ENCODE results near the gene FAM174C.
"Not testable (repeated sequence)": the region's sequence is repeated elsewhere in the genome, so short reads cannot be mapped to it uniquely, and the experiment has no call there.

Gene FAM174C

DNA sequence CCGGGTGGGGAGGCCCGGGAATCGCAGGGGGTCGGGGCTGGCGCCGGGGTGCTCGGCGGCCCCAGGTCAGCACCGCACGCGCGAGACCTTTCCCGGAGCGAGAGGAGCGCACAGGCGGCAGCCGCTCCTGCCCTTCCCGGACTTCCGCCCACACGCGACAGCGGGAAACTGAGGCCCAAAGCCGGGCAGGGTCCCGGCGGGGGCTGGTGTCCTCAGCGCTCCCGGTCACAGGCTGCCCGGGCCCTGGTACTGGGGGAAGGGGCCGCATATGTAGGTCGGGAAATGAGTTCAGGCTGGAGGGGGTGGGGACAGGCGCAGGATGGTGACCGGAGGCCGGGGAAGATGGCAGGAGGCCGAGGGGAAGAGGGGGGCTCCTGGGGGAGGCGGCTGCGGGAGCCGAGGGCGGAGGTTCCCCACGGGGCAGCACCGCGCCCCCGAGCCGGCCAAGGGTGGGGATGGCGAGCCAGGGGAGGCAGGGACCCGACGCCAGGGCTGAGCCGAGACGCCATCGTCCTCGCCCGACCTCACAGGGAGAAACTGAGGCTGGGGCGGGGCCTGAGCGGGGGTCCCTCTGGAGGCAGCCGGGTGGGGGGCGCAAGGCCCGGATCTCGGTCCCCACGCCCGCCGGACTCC, 38.2 kb upstream of the FAM174C start:
- DNase-seq (ENCODE audit: low spot score): peak; percentile 53

DNA sequence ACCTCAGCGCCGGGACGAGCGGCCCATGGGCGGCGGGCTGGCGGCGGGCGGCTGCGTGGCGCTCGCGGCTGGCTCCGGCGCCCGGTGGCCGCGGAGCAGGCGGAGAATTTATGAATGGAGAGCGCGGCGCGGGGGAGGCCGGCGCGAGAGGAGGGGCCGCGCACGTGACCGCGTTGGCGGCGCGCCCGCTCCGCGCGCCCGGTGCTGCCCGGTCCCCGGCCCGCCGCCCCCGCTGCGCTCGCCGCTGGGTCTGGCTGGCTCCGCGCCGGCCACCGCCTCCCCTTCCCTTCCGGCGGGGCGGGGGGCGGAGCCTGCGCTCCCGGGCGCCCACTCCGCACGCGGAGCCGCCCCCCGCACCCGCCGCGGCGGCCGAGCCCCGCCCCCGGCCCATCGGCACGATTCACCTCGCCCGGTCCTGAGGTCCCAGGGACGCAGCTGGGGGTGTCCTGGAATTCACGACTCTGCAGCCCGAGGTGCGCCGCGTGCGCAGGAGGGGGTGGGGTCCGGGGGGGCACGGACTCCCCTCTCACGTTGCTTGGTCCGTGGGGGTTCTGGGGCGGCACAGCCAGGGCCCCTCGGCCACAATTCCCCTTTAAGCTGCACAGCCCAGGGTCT, 37.5 kb upstream of the FAM174C start, which contains the start of gene CBARP:
Gene CBARP, minus strand, starts transcription at position 252 of the 615 bp plus-strand sequence. CDS start 1,905 bp downstream, outside the sequence.
- DNase-seq (ENCODE audit: low spot score): peak; percentile 43

DNA sequence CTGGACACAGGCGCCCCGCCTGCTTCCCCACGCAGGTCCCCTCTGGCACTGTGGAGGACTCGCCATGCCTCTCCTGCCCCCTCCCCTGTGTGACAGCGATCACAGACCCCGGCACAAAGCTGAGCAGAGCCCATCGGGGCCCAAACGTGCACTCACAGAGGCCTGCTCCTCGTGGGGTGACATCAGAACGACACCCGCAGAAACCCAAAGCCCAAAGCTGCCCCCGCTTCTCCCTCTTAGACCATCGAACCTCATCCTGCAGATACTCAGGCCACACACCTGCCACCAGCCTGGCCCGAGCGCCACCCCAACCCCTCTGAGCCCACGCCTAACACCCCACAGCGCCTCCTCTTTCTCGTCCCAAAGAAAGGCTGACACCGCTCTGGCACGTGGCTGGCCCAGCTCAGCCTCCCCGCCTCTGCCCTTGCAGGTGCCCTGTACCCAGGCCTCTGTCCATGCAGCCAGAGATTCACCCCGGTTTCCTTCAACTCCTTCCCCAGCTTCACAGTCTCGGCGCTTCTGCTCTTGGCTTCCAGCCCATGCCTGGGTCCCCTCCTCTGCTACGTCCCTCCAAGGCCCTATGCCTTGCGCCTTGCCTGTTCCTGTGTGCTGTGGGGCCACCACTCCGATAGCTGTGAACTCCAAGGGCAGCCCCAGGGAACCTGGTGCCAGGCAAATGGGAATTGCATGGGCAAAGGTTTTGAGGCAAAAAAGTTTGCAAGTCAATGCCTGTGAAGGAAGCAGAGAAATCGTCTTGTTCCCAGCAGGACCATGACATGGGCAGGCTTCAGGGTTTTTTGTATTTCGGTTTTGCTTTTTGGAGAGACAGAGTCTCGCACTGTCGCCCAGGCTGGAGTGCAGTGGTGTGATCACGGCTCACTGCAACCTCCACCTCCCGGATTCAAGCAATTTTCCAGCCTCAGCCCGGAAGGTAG, 36.7 kb upstream of the FAM174C start:
- DNase-seq (ENCODE audit: low spot score): no peak

DNA sequence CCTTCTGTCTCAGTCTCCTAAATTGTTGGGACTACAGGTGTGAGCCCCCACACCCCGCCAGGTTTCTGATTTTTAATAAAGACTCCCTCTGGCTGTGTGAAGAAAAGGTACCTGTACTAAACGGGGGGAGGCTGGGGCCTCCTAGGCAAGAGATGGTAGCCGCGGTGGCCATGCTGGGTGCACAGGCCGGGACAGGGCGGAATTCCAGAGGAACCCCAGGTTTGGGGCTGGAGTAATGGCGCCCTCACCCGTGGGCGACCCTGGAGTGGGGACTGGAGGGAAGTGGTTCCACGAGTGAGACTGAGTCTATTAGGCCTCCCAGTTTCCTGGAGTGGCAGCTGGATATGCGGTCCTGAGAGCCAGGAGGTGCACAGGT, 35.9 kb upstream of the FAM174C start:
- DNase-seq (ENCODE audit: low spot score): no peak

DNA sequence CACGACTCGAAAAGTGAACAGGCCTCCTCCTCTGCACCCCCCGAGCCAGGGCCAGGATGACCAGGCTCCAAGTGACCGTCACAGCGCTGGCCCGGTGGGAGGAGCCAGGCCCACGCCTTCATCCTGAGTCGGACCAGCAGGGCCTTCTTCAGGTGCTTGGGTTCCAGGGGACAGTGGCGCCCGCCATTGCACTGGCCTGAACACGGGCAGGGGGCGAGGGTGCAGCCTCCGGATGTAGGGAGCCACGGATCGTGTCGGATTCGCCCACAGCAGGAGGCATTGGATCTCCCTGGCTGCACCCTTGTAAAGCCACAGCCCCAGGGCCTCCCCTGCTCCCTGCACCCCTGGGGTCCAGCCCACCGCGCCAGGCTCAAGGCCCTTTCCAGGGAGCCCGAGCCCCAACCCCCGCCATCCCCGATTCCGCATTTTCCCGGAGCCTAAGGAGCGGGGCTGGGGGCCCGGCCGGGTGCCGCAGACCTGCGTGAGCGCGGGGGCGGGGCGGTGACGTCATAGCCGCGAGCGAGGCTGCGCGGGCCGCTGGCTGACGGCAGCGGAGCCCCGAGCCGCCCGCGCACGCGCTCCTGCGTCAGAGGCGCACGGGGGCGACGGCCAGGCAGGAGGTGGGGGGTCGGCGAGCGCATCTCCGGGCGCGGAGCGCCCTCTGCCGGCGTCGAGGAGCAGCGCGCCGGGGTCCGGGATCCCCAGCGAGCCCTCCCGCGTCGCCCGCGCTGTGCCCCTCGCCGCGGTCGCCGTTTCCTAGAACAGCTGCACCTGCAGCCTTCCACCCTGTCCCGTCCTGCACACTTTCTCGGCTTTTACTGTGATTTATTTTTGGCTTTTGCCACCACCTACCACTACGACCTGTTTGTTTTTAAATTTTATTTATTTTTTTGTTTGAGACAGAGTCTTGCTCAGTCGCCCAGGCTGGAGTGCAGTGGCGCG, 35.3 kb upstream of the FAM174C start:
- DNase-seq (ENCODE audit: low spot score): peak; percentile 99

DNA sequence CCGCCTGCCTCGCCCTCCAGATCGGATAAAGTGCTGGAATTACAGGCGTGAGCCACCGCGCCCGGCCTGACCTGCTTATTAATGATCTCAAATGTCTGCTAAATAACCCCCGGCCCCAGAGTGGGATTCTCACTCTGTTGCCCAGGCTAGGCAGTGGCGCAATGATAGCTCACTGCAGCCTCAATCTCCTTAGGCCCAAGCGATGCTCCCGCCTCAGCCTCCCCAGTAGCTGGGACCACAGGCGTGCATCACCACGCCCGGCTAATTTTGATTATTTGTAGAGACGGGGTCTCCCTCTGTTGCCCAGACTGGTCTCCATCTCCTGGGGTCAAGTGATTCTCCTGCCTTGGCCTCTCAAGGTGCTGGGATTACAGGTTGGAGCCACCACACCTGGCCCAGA, 34.4 kb upstream of the FAM174C start:
- no peak for DNase-seq (ENCODE audit: low spot score)

DNA sequence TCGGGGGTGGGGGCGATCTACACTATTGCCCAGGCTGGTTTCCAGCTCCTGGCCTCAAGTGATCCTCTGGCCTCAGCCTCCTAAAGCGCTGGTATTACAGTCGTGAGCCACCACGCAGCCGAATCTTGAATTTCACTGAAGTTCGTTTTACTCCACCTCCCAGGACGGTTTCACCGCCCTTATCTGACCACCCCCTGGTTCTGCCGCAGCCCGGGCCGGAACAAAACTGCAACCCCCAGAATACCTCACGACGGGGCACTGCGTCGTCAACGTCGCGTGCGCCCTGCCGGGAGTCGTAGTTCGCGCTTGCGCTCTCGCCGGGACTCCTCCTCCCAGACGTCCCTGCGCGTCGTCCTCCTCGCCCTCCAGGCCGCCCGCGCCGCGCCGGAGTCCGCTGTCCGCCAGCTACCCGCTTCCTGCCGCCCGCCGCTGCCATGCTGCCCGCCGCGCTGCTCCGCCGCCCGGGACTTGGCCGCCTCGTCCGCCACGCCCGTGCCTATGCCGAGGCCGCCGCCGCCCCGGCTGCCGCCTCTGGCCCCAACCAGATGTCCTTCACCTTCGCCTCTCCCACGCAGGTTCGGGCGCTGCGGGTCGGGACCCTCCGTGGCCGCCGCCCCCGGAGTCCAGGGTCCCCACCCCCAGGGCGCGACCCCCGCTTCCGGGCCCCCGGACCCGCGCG, 33.8 kb upstream of the FAM174C start, which contains the start of gene ATP5F1D:
Gene ATP5F1D, plus strand, starts transcription at position 335 of the 679 bp plus-strand sequence. Its CDS starts 100 bp downstream, at position 435.
- peak; percentile 98 for DNase-seq (ENCODE audit: low spot score)

DNA sequence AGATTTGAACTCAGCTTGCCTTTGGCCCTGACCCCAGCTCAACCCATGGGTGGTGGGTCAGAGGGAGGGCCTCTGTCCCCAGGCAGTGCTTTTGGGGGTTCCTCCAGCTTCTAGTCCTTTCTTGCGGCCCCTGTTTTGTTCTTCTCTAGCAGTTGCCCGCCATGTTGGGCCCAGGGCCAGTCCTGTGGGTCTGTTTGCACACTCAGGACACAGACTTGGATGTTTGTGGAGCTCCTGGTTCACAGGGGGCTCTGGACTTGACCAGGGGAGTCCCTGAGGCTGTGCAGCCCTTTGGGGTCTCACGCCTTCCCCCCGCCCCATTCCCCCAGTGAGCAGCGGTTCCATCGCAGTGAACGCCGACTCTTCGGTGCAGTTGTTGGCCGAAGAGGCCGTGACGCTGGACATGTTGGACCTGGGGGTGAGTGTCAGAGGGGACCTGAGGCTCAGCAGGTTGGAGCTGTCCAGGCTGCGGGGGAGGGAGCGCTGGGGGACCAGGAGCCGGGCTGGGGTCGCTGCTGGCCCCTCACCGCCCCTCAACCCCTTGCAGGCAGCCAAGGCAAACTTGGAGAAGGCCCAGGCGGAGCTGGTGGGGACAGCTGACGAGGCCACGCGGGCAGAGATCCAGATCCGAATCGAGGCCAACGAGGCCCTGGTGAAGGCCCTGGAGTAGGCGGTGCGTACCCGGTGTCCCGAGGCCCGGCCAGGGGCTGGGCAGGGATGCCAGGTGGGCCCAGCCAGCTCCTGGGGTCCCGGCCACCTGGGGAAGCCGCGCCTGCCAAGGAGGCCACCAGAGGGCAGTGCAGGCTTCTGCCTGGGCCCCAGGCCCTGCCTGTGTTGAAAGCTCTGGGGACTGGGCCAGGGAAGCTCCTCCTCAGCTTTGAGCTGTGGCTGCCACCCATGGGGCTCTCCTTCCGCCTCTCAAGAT, 31.3 kb upstream of the FAM174C start:
- DNase-seq (ENCODE audit: low spot score): peak; percentile 80

DNA sequence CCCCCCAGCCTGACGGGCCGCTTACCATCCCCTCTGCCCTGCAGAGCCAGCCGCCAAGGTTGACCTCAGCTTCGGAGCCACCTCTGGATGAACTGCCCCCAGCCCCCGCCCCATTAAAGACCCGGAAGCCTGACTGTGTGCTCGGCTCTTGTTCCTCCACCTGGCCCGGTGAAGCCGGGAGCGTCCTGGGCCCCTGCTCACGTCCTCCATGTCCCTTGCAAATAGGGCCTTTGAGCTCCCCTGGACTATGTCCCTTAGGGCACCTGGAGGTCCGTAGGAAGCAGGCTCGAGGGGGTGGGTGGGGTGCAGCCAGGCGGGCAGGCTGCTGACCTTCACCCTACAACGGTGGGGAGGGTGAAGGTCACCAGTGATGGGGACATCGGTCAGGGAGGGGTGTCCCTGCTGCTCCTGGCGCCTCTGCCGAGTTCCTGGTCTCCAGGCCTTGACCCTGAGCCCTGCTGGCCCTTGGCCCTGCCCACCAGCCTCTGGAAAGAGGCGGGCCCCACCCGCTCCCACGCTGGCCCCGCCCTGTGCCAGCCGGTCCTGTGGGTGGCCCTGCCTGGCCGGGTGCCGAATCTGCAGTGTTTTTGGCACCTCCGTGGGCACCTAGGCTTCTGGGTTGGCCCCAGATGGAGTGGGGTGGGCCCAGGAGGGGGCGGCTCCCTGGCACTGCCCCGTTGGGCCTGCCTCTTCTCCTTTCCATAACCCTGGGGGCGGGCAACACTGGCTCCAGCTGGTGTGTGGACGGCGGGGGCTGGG, 30.5 kb upstream of the FAM174C start:
- DNase-seq (ENCODE audit: low spot score): no peak

DNA sequence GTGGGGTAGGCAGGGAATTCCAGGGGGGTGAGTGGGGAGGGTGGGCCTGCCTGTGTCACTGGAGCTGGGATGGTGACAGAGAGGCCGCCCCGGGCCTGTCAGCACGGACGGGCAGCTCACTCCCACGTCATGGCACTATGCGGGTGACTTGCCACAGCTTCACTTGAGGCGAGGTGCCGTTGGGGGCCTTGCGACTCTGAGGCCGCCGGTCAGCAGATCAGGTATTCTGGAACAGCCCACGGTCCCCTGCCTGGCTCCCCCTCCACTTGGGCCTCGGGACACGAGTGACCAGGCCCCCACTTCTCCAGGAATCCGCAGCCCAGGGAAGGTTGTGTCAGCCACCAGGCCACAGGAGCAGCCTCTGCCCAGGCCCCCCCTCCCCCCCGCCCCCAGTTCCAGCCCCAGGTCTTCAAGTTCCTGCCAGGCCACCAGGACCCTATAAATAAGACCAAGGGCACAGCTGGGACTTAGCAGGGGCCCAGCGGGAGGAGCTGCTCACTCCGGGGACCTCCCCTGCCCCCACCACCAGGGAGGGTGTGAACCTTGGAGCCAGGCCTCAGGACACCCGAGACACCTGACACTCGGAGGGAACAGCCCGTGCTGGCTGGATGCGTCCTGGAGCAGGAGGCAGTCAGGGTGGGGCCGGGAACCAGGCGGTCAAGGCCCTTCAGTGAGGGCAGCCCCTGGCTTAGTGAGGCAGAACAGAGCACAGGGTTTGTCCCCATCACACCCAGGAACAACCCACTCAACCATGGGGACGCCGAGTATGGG, 29.7 kb upstream of the FAM174C start:
- DNase-seq (ENCODE audit: low spot score): no peak

DNA sequence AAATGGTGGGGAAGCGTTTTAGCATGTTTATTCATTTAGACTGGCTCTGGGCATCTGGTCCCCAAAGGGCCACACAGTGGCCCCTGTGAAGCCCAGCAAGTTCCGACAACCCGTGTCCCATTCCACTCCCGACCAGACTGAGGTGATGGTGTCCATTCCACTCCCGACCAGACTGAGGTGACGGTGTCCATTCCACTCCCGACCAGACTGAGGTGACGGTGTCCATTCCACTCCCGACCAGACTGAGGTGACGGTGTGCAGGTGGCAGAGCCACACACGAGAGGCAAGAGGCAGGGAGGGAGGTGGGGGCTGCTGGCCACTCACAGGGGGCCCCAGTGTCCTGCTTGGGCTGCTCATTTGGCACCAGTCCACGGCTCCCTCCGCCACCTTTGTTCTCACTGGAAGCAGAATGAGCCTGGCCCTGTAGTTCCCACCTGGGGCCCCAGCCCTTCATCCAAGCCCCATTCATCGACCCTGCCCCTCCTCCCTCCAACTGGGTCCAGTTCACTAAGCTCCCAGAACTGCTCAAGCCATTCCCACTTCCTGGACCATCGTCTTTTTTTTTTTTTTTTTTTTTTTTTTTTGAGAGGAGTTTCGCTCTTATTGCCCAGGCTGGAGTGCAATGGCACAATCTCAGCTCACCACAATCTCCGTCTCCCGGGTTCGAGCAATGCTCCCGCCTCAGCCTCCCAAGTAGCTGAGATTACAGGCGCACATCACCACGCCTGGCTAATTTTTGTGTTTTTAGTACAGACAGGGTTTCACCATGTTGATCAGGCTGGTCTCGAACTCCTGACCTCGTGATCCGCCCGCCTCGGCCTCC, 28.9 kb upstream of the FAM174C start:
- DNase-seq (ENCODE audit: low spot score): not testable (repeated sequence)

DNA sequence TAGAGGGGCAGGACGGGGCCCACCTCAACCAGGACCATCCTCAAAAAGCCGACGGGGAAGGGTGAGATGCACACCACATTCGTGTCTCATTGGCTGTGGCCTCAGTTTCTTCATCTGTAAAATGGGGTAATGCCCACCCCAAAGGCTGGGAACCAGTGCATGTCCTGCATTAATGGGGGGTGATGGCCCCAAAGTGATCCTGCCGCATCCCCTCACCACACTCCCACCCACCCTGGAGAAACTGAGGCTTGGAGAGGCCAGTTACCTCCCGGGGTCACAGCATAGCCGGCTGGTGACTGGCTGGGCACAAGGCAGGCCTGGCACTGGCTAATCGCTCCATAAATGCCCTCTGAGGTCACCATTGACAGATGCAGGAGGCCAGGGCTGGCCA, 27.6 kb upstream of the FAM174C start:
- DNase-seq (ENCODE audit: low spot score): no peak

DNA sequence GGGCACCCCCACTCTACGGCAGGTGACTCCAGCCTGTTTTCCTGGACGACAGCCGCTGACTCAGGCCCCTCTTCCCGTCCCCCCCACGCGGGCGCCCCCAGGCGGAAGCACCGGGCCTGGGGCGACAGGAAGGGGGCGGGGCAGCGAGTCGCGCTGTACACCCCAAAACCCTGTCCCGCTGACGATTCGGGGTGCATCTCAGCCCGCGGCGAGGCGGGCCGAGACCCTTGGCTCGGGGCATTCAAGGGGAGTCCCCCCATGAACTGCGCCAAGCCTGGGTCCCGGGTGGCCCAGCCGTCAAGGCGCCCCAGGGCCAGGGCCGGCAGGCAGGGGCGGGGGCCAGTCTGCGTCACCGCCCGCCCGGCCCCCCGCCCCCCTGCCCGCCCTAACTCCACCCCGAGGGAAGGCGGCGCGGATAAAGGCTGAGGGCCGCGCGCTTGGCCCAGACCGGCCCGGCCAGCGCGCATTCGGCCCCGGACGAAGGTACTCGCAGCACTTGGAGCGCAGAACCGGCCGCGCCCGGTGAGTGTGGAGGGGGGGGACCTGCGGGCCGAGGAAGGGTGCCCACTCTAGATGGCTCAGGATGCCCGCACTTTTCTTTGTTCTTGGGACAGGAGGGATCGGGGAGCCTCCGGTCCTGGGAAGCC, 27.1 kb upstream of the FAM174C start, which contains the start of gene MIDN:
Gene MIDN, plus strand, starts transcription at position 445 of the 647 bp plus-strand sequence. CDS start 1,714 bp downstream, outside the sequence.
- peak; percentile 81 for DNase-seq (ENCODE audit: low spot score)

DNA sequence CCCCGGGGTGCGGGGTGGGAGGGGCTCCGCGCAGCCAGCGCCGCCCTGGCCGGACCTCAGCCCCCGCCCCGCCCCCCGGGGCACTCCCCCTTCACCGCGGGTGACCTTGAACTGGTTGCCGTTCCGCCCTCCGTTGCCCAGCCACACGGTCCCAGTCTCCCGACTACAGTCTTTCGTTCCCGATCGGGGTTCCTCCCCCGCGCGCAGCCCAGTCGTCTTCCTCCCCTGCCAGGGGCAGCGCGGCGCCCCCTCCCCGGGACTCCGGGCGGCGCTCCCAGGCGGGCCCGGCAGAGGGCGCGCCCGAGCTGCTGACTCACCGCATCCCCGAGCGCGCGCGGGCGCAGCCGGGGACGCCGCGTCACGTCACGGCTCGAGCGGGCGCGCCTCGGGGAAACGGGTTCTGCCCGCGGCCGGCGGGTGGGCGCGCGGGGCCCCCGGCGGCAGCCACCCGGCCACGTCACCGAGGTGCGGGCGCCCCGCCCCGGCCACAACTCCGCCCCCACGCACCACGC, 26.5 kb upstream of the FAM174C start:
- DNase-seq (ENCODE audit: low spot score): peak; percentile 67

DNA sequence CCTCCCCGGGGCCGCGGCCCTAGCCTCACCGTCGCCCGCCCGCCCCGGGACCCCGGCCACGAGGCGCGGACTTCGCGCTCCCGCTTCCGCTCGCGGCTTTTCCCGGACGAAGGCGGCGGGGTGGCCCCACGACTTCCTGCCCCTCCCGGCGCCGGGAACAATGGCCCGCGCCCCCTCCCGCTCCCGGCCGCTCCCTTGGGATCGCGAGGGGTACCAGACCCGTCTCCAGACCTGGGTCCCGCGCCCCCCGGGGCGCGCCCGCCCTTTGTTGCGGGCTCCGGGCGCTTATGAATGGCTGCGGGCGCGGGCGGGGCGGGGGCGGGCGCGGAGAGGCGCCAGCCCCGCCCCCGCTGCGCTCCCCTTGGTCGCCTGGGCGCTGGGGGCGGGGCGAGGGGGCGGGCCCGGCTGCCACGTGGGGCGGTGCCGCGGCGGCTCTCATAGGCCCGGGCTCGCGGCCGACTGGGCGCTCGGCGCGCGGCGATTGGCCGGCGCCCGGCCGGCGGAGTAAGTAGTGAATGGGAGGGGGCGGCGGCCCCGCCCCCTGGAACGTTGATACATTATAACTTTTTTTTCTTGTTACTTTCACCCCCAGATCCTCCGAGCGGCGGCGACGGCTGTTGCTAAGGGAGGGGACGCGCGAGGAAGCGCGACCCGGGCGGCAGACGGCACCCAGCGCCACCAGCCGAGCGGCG, 25.9 kb upstream of the FAM174C start:
- DNase-seq (ENCODE audit: low spot score): peak; percentile 90

DNA sequence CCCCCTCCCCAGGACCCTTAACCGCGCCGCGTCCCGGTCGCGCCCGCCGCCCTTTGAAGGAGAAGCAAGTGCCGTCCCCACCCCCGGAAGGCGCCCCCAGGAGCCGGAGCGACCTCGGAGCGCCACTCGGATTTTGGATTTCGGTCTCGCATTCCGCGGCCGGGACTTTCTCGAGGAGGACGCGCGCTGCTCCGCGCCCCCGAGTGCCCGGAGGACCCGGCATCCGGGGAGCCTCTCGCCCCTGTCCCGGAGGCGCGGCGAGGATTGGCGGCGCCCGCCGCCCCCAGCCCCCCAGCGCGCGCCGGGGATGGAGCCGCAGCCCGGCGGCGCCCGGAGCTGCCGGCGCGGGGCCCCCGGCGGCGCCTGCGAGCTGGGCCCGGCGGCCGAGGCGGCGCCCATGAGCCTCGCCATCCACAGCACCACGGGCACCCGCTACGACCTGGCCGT, 25.3 kb upstream of the FAM174C start:
- DNase-seq (ENCODE audit: low spot score): no peak

Data from AG08395 (cell line).